C4-2B (cell line): ENCODE measurements around the gene COL8A2.

Experiments used
- CTCF ChIP-seq: fragments of 450-650 bp; conservative IDR thresholded peaks from 2 replicates; pipeline ENCODE4 v1.5.1; 2017; ENCODE audit warnings: mild to moderate bottlenecking
- ZFX ChIP-seq: fragments of 450-650 bp; IDR thresholded peaks from 2 replicates; pipeline ENCODE4 v1.6.1; 2017

GRCh38 chr1:36174713-36175112, 49.7 kb upstream of the COL8A2 start:
- TF ChIP-seq CTCF = no peak
- no peak for TF ChIP-seq ZFX
